Stimulated activated CD8-positive, alpha-beta memory T cell treated with anti-CD3 and anti-CD28 coated beads, Interleukin-4, amount 100 ng/mL, for 4 hours (primary cell): ENCODE measurements around the gene ZNF662.

ENCODE experiments used
- DNase-seq, 2 donors: peaks; one replicate each; pipeline ENCODE4 v3.0.0-alpha.2; 2020; ENCODE audit warnings: low read depth in 2 of 2, low spot score in 1 of 2

ZNF662 gene

DNA sequence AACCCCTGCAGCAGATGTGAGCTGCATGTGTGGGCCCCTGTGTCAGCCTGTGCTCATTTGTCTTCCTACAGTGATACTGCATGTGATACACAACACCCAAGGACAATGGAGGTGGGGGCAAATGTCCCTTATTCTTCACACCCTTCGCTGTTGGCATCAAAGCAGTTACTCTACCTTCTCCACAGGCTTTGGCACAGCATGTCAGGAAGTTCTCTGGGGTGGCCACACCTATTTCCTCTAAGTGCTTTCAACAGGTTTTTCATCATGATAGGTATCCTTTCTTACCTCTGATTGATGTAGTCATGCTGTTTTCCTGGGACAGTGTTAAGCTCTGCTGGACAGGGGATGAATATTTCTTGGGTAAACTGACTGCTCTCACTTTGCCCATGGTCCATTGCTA lies 29.5 kb downstream of the ZNF662 start:
- DNase-seq: no peak

GRCh38 chr3:42936157-42936981 lies 30.4 kb downstream of the ZNF662 start:
- no peak for DNase-seq

DNA sequence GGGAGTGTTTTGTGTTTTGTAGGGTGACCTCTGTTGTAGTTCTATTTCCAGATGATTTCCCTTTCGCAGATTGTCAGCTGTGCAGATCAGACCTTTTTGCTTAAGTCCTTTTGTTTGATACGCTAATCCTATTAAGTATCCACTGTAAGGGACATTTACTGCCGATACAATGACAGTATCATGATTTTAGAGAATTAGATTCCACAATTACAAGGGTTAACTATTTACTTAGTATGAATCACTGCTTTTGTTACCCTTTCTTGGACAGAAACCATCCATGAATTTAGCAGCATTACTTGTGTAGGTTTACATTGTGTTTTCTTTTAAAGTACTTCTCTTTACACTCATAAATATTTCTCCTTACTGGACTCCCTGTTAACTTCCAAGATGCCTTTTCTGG lies 31.4 kb downstream of the ZNF662 start:
- DNase-seq: no peak

- no peak for DNase-seq
These were observed 36.8 kb downstream of the ZNF662 start for GRCh38 chr3:42942693-42943092.

DNA sequence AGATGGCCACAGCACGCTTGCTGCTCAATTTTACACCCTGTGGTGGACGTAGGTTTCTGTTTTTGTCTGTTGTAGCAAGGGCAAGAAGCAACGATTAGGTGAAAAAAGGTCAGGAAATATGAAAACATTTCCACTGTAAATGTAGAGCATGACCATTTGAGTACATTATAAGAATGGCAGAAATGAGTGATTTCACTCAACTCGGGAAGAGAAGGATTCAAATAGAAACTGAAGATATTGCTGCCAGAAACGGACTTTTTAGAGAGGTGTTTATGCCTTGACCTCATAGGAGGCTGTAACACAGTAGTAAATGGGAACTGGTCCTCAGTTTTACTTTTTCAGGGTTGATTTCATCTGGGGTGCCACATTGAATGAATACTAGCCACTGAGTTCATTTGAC lies 40.1 kb downstream of the ZNF662 start:
- DNase-seq: no peak

- DNase-seq: no peak
These were observed 51.6 kb downstream of the ZNF662 start for GRCh38 chr3:42957573-42957972.

- DNase-seq: no peak
These were observed 54.3 kb downstream of the ZNF662 start for GRCh38 chr3:42960282-42960681.

DNA sequence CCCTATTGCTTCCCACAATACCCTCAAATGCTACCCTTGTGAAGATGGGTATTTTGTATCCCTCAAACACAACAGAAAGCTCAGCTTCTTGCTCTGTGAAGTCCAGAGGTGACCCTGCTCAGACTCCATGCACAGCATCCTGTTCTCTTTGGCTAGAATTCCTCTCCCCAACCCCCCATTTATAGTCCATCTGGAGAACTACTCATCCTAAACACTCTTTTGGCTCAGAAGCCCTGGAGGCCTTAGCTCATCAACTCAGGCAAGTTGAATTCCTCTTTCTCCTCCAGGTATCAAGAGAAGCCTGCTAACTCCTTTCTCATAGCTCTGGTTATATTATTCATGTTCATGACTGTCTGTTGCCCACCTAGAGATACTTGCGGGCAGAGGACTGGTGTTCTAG lies 54.8 kb downstream of the ZNF662 start:
- DNase-seq: no peak

GRCh38 chr3:42961633-42962032 lies 55.7 kb downstream of the ZNF662 start:
- no peak for DNase-seq

DNA sequence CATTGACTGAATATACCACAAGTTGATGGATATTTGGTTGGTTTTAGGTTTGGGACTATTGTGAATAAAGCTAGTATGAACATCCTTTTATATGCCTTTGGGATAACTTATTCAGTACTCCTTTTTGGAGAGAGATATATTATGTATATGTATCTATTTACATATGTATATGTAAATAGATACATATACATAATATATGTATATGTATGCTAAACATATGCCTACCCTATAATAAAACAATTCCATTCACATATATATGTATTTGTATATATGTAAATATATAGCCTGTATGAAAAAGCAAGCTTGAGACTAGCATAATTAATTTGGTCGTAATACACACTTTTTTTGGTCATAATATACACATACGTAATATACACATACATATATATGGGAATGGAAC lies 57.3 kb downstream of the ZNF662 start:
- no peak for DNase-seq

- no peak for DNase-seq
These were observed 58.3 kb downstream of the ZNF662 start for GRCh38 chr3:42964266-42964665.
